Chondrocyte (in vitro differentiated cells): ENCODE measurements around the gene CTRL. TPM values are rescaled to one million over a fixed set of nuclear protein-coding genes. Genes with fewer than 3 reads are reported as not detected.
"Not testable (repeated sequence)": the region's sequence is repeated elsewhere in the genome, so short reads cannot be mapped to it uniquely, and the experiment has no call there.

ENCODE experiments used
- DNase-seq: peaks from one replicate; pipeline ENCODE4 v3.0.0; 2021; ENCODE audit warnings: mixed read lengths, low spot score
- H3K27ac Mint-ChIP-seq: one replicate; pipeline ENCODE4 v1.8.0; 2021; ENCODE audit warnings: mild to moderate bottlenecking, moderate library complexity, mixed read lengths; ENCODE audit not compliant: unreplicated experiment
- H3K27me3 Mint-ChIP-seq: 2 replicates; pipeline ENCODE4 v1.8.0; 2021; ENCODE audit warnings: low read depth, mixed read lengths
- H3K36me3 Mint-ChIP-seq: 2 replicates; pipeline ENCODE4 v1.8.0; 2021; ENCODE audit warnings: low read depth, mixed read lengths
- H3K4me1 Mint-ChIP-seq: 2 replicates; pipeline ENCODE4 v1.8.0; 2021; ENCODE audit warnings: low read depth, mild to moderate bottlenecking, mixed read lengths
- H3K4me3 Mint-ChIP-seq: one replicate; pipeline ENCODE4 v1.8.0; 2021; ENCODE audit warnings: mild to moderate bottlenecking, moderate library complexity, mixed read lengths; ENCODE audit not compliant: unreplicated experiment
- H3K9me3 Mint-ChIP-seq: 2 replicates; pipeline ENCODE4 v1.8.0; 2021; ENCODE audit warnings: low read depth, mixed read lengths
- total RNA-seq: library from RNA; stranded (reverse); gene quantifications from 3 replicates; pipeline ENCODE4 v1.2.1, GENCODE V29; 2021
- TF ChIP-seq, protein P1 (sequence below): fragments of 200-600 bp; sonication (generic); IDR thresholded peaks from 2 replicates; pipeline ENCODE4 v1.5.0; 2021; ENCODE audit warnings: antibody characterized with exemption, mild to moderate bottlenecking, moderate library complexity

The CTRL gene
- total RNA-seq, 1 donor from 2014 or later, result not detected

DNA sequence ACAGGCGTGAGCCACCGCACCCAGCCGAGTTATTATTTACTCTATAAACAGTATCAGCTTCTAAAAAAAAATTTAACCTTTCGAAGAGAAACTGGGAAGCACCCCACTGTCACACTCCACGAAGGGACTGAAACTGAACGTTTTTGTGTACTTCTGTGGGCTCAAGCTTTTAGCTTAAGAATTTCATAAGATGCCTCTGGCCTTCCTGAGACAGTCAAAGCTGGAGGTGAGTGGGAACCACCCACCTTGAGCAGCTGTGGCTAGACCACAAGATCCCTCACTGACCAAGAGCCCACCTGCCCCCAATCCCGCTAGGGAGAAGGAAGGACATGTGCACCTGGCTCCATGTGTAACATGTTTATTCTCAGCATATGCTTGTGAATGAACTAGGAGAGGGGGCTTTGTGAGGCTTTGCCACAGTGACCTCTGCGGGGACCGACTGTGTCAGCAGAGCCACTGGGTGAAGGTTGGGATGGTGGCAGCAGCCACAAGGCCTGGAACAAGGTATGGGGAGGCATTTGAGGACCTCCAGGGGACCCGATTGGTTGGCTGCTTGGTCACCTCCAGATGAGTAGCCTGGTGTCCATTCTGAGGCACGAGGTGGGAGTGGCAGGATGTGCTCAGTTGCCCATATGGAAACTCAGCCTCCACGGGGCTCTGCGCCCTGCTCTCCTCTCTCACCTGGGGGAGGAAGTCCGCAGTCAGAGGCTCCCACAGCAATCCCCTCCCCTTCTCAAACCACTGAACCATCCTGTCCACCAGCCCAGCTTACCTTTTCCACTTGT, 43.9 kb upstream of the CTRL start:
- Mint-ChIP-seq H3K4me3 (no peak overlapping the region), H3K27ac (no peak overlapping the region), H3K4me1 (no peaks in the 10 kb centered on the region), H3K9me3 (no peaks in the 10 kb centered on the region), H3K27me3 (peaks cover 6% of the 10 kb centered on the region), H3K36me3 (no peaks in the 10 kb centered on the region)
- no peak for DNase-seq
- TF ChIP-seq, protein P1, sequence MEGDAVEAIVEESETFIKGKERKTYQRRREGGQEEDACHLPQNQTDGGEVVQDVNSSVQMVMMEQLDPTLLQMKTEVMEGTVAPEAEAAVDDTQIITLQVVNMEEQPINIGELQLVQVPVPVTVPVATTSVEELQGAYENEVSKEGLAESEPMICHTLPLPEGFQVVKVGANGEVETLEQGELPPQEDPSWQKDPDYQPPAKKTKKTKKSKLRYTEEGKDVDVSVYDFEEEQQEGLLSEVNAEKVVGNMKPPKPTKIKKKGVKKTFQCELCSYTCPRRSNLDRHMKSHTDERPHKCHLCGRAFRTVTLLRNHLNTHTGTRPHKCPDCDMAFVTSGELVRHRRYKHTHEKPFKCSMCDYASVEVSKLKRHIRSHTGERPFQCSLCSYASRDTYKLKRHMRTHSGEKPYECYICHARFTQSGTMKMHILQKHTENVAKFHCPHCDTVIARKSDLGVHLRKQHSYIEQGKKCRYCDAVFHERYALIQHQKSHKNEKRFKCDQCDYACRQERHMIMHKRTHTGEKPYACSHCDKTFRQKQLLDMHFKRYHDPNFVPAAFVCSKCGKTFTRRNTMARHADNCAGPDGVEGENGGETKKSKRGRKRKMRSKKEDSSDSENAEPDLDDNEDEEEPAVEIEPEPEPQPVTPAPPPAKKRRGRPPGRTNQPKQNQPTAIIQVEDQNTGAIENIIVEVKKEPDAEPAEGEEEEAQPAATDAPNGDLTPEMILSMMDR, result no peak

DNA sequence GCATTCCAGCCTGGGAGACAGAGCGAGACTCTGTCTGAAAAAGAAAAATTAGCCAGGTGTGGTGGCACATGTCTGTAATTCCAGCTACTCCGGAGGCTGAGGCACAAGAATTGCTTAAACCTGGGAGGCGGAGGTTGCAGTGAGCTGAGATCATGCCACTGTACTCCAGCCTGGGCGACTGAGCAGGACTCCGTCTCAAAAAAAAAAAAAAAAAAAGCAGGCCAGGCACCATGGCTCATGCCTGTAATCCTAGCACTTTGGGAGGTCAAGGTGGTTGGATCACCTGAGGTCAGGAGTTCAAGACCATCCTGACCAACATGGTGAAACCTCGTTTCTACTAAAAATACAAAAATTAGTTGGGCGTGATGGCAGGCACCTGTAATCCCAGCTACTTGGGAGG, 40.6 kb upstream of the CTRL start:
- not testable (repeated sequence) for H3K27me3 Mint-ChIP-seq, H3K27ac Mint-ChIP-seq, H3K36me3 Mint-ChIP-seq, H3K4me3 Mint-ChIP-seq, H3K4me1 Mint-ChIP-seq, DNase-seq, H3K9me3 Mint-ChIP-seq

DNA sequence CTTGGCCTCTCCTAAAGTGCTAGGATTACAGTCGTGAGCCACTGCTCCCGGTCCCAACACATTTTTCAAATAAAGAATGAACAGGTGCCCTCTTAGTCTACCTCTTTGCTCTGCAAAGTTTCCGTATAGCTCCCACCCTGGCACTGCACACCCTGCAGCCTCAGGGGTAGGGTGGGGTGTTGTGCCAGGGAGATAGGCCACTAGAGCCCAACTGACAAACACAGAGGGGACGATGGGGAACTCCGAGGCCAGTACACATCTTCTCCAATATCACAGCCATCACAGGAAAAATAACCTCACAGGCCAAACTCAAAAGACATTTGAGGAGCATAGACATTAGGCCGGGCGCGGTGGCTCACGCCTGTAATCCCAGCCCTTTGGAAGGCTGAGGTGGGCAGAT, 39.4 kb upstream of the CTRL start:
- Mint-ChIP-seq H3K27ac (no peak overlapping the region), H3K9me3 (no peaks in the 10 kb centered on the region), H3K27me3 (no peaks in the 10 kb centered on the region), H3K4me3 (no peak overlapping the region), H3K36me3 (peaks cover 2% of the 10 kb centered on the region), H3K4me1 (peaks cover 18% of the 10 kb centered on the region)
- DNase-seq, result no peak
- TF ChIP-seq, protein P1, result no peak

DNA sequence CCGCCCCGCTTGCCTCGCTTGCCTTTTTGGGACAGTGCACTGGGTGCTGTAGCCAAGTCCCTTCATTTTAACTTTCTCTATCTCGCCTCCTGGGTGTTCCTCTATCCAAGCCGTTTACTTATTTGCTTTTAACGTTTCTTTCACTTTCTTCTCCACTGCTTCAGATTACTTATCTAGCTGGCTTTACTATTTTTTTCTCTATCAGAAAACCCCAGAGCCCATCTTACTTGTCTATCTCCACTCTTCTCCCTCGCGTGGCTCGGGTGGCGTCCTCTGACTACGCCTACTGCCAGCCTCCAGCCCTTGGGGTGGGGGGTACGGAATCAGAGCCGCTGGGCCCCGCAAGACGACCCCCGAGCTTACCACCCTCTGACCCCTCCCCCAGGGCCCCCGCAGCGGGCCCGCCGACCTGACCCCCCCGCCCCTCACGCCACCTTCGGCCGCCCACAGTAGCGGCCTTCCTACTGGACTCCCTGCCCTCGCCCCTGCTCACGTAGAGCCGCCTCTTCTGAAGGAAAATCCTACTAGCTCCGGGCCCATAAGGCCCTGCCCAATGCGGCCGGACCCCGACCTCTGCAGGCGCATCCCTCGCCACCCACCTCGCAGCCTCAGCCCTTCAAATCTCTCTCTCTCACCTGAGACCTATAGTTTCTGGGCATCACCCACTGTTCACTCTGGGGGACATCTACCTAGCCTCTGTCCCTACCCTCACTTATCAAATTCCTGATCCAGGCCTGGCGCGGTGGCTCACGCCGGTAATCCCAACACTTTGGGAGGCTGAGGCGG, 37.8 kb upstream of the CTRL start:
- DNase-seq, result peak; percentile 84
- H3K27ac Mint-ChIP-seq, result peak overlapping the region; percentile 67
- peak overlapping the region; percentile 100 for H3K4me3 Mint-ChIP-seq
- H3K4me1 Mint-ChIP-seq, result peaks cover 35% of the 10 kb centered on the region
- H3K36me3 Mint-ChIP-seq, result peaks cover 4% of the 10 kb centered on the region
- H3K27me3 Mint-ChIP-seq, result no peaks in the 10 kb centered on the region
- no peaks in the 10 kb centered on the region for H3K9me3 Mint-ChIP-seq
- TF ChIP-seq, protein P1, result no peak

DNA sequence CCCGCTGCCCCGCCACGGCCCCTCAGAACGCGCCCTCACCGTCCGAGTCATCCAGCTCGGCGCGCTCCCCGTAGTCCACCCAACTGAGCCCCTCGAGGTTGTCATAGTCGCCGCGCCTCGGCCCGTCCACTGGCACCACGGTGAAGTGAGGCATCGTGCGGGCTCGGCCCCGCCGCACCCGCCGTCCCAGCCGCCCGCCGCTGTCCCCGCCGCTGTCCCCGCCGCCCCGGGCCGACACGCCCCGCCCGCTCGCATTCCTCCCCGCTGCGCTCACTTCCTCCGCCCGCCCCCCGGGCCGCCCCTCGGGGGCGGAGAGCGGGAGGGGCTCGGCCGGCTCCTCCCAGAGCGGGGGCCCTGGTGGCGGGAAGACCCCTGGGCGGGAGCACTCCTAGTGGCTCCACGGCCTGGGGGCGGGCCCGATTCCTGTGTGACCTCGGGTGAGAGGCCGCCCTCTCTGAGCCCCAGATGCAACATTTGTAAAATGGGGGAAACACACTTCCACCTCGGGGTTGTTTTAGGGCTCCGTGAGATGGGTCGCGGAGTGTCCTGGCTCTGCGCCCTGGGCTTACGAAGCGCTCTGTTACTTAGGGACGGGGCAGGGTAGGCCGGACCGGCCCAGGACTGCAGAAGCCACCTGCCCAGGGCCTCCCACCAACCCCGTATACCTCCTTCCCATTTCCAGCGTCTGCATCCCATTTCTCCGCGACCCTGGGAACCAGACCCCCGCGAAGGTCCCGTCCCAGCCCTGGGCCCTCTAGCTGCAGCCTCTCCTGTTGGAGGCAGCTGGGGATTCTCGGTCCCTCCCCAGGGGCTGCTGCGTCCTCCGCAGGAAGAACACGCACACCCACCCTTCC, 37.0 kb upstream of the CTRL start, which contains the start of gene SLC12A4:
Gene SLC12A4, minus strand, starts transcription at position 238 of the 854 bp plus-strand sequence. Its CDS starts 84 bp downstream, at position 154.
- Mint-ChIP-seq H3K9me3 (no peaks in the 10 kb centered on the region), H3K36me3 (peaks cover 6% of the 10 kb centered on the region), H3K27ac (peak within 1 kb of the TSS; percentile 98), H3K4me3 (peak within 1 kb of the TSS; percentile 100), H3K27me3 (no peaks in the 10 kb centered on the region), H3K4me1 (peaks cover 37% of the 10 kb centered on the region)
- TF ChIP-seq, protein P1, result no peak
- DNase-seq, result peak; percentile 91
